Left ventricle myocardium inferior (tissue), 1 donor: Measurements from ENCODE around the gene MAP4K4. TPM values are rescaled to one million over a fixed set of nuclear protein-coding genes. Genes with fewer than 3 reads are reported as not detected.

Experiments used
- DNase-seq: peaks from one replicate; pipeline ENCODE4 v3.0.0-alpha.2; 2020
- H3K27ac ChIP-seq: fragments of 200-600 bp; replicated peaks from 2 replicates; pipeline ENCODE4 v1.8.0; 2021
- H3K27me3 ChIP-seq: fragments of 200-600 bp; 2 replicates; pipeline ENCODE4 v1.8.0; 2021; ENCODE audit warnings: low read depth
- H3K36me3 ChIP-seq: fragments of 200-600 bp; 2 replicates; pipeline ENCODE4 v1.8.0; 2021
- H3K4me1 ChIP-seq: fragments of 200-600 bp; 2 replicates; pipeline ENCODE4 v1.8.0; 2021
- H3K4me3 ChIP-seq: fragments of 200-600 bp; 2 replicates; pipeline ENCODE4 v1.8.0; 2021; ENCODE audit warnings: mild to moderate bottlenecking, moderate library complexity
- H3K9me3 ChIP-seq: fragments of 200-600 bp; replicated peaks from 2 replicates; pipeline ENCODE4 v1.8.0; 2021
- intact Hi-C: fragments of 100-400 bp; cut with micrococcal nuclease; formaldehyde crosslinking; loops from one replicate; pipeline ENCODE4 v1.11.0; 2022
- total RNA-seq: library from RNA; stranded (reverse); fragmentation: NEBNext Ultra II Directional; extraction: Animal tissue kit (Norgen Biotek cat#: 25700); gene quantifications from one replicate; pipeline ENCODE4 v1.2.1, GENCODE V29; 2021
- TF ChIP-seq, protein P1 (sequence below): fragments of 200-600 bp; IDR thresholded peaks from 2 replicates; pipeline ENCODE4 v1.8.0; 2021; ENCODE audit warnings: antibody characterized with exemption, mild to moderate bottlenecking, borderline replicate concordance
- donor health status: DM: no; HTN: yes; CAD: no; lungs with severe emphysema.

The MAP4K4 gene
- total RNA-seq, 1 donor from 2014 or later: 102 TPM

DNA sequence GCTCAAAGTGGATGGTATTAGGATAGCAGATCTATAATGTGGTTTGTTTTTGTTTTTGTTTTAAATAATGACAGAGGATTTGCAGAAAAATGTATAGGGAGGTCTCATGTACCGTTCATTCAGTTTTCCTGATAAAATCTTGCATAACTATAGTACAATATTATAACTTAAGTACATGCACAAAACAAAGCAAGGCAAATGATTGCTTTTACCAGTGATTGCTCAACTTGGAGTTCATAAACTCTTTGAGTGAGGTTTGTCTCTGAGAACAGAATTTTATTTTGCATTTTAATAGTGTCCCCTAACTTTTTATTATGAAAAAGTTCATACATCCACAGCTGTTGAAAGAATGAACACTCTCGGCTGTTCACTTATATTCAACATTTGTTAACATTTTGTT lies 96.6 kb downstream of the MAP4K4 start:
- no peak overlapping the region for H3K4me3 ChIP-seq
- no peaks in the 10 kb centered on the region for H3K9me3 ChIP-seq
- no peaks in the 10 kb centered on the region for H3K27me3 ChIP-seq
- intact Hi-C loops: no loop called here
- H3K27ac ChIP-seq: peak overlapping the region; percentile 51
- DNase-seq: no peak
- H3K4me1 ChIP-seq: peaks cover 92% of the 10 kb centered on the region
- TF ChIP-seq, protein P1, sequence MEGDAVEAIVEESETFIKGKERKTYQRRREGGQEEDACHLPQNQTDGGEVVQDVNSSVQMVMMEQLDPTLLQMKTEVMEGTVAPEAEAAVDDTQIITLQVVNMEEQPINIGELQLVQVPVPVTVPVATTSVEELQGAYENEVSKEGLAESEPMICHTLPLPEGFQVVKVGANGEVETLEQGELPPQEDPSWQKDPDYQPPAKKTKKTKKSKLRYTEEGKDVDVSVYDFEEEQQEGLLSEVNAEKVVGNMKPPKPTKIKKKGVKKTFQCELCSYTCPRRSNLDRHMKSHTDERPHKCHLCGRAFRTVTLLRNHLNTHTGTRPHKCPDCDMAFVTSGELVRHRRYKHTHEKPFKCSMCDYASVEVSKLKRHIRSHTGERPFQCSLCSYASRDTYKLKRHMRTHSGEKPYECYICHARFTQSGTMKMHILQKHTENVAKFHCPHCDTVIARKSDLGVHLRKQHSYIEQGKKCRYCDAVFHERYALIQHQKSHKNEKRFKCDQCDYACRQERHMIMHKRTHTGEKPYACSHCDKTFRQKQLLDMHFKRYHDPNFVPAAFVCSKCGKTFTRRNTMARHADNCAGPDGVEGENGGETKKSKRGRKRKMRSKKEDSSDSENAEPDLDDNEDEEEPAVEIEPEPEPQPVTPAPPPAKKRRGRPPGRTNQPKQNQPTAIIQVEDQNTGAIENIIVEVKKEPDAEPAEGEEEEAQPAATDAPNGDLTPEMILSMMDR: no peak
- no peaks in the 10 kb centered on the region for H3K36me3 ChIP-seq

- intact Hi-C loops: no loop called here
- Histone ChIP-seq H3K4me3 (no peak overlapping the region), H3K27ac (peak overlapping the region; percentile 51), H3K27me3 (no peaks in the 10 kb centered on the region), H3K4me1 (peaks cover 83% of the 10 kb centered on the region), H3K9me3 (no peaks in the 10 kb centered on the region), H3K36me3 (no peaks in the 10 kb centered on the region)
- DNase-seq: no peak
- TF ChIP-seq, protein P1: no peak
Observed at GRCh38 chr2:101795033-101795432, 97.5 kb downstream of the MAP4K4 start.

- TF ChIP-seq, protein P1: no peak
- no peaks in the 10 kb centered on the region for H3K27me3 ChIP-seq
- no peaks in the 10 kb centered on the region for H3K36me3 ChIP-seq
- H3K9me3 ChIP-seq: no peaks in the 10 kb centered on the region
- intact Hi-C loops: no loop called here
- DNase-seq: no peak
- H3K4me3 ChIP-seq: no peak overlapping the region
- peaks cover 79% of the 10 kb centered on the region for H3K4me1 ChIP-seq
- H3K27ac ChIP-seq: peak overlapping the region; percentile 36
Observed at GRCh38 chr2:101796825-101797600, 99.5 kb downstream of the MAP4K4 start.

- H3K27me3 ChIP-seq: no peaks in the 10 kb centered on the region
- intact Hi-C loops: no loop called here
- no peaks in the 10 kb centered on the region for H3K36me3 ChIP-seq
- peaks cover 77% of the 10 kb centered on the region for H3K4me1 ChIP-seq
- TF ChIP-seq, protein P1: no peak
- H3K4me3 ChIP-seq: no peak overlapping the region
- no peak for DNase-seq
- H3K9me3 ChIP-seq: no peaks in the 10 kb centered on the region
- H3K27ac ChIP-seq: no peak overlapping the region
Observed at GRCh38 chr2:101801496-101801895, 104.0 kb downstream of the MAP4K4 start.

DNA sequence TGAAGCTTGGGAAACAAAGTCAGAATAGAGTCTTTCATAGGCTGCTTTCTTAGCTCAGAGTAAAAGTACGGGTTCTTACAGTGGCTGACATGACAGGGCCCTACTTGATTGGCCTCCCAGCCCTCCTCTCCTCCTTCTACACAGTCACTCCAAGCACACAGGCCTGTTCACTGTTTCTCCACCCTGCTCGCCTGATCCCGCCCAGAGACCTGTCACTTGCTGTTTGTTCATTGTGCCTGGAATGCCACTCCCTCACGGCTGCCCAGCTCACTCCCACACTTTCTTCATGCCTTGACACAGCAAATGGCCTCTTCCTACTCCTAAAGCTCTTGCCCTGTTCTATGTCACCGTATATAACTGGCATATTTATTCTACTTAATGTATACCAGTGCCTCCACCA lies 104.8 kb downstream of the MAP4K4 start:
- TF ChIP-seq, protein P1: no peak
- Histone ChIP-seq H3K4me1 (peaks cover 77% of the 10 kb centered on the region), H3K36me3 (no peaks in the 10 kb centered on the region), H3K4me3 (no peak overlapping the region), H3K27me3 (no peaks in the 10 kb centered on the region), H3K9me3 (no peaks in the 10 kb centered on the region), H3K27ac (no peak overlapping the region)
- intact Hi-C loops: no loop called here
- no peak for DNase-seq
